OCI-LY7 (cell line): ENCODE measurements around the gene BTBD2. TPM values are rescaled to one million over a fixed set of nuclear protein-coding genes. Genes with fewer than 3 reads are reported as not detected.

ENCODE experiments used
- BruUV-seq: library from RNA; stranded (reverse); fragments of 400-500 nt; replicated peaks from 2 replicates; lab custom pipeline; 2021; lab: Mats Ljungman, UMichigan
- CTCF ChIA-PET: fragments of 300-600 bp; sonication (Branson Sonifier 250); formaldehyde crosslinking; loops from one replicate; lab custom pipeline; 2022; ENCODE audit warnings: antibody characterized with exemption; ENCODE audit not compliant: unreplicated experiment; lab: Charles Lee
- POLR2A ChIA-PET: fragments of 300-600 bp; sonication (Branson Sonifier 250); formaldehyde crosslinking; loops from one replicate; lab custom pipeline; 2022; ENCODE audit warnings: antibody characterized with exemption; lab: Charles Lee
- DNase-seq: peaks from one replicate; pipeline ENCODE4 v3.0.0-alpha.2; 2015; ENCODE audit warnings: low spot score
- H2AFZ ChIP-seq: fragments of 200-600 bp; sonication (generic), shearing (Covaris generic); 2 replicates; pipeline ENCODE4 v1.6.1; 2014; ENCODE audit warnings: mild to moderate bottlenecking, antibody characterized with exemption, low read length, moderate library complexity
- H3K27ac ChIP-seq: fragments of 200-600 bp; sonication (generic); 2 replicates; pipeline ENCODE4 v1.5.1; 2014; ENCODE audit warnings: mixed run types, low read depth, mild to moderate bottlenecking, moderate library complexity, low read length, inconsistent platforms; ENCODE audit not compliant: poor library complexity, severe bottlenecking
- H3K36me3 ChIP-seq: fragments of 200-600 bp; sonication (generic); 2 replicates; pipeline ENCODE4 v1.6.1; 2014; ENCODE audit warnings: mild to moderate bottlenecking, antibody characterized with exemption, low read length, moderate library complexity, mixed read lengths; ENCODE audit not compliant: insufficient read depth
- H3K4me1 ChIP-seq: fragments of 200-600 bp; sonication (generic); 2 replicates; pipeline ENCODE4 v1.5.1; 2014; ENCODE audit warnings: mild to moderate bottlenecking, low read length; ENCODE audit not compliant: insufficient read depth, poor library complexity, severe bottlenecking
- H3K4me2 ChIP-seq: fragments of 200-600 bp; sonication (generic); 2 replicates; pipeline ENCODE4 v1.6.1; 2014; ENCODE audit warnings: mild to moderate bottlenecking, low read length
- H3K4me3 ChIP-seq: fragments of 200-600 bp; sonication (generic); 2 replicates; pipeline ENCODE4 v1.5.1; 2014; ENCODE audit warnings: mild to moderate bottlenecking, low read depth, low read length; ENCODE audit not compliant: poor library complexity, severe bottlenecking
- H3K79me2 ChIP-seq: fragments of 200-600 bp; sonication (generic); 2 replicates; pipeline ENCODE4 v1.6.1; 2016; ENCODE audit warnings: low read depth, mild to moderate bottlenecking, low read length, moderate library complexity, mixed read lengths; ENCODE audit not compliant: insufficient read depth
- H3K9me2 ChIP-seq: fragments of 200-600 bp; sonication (generic); 2 replicates; pipeline ENCODE4 v1.6.1; 2016; ENCODE audit warnings: mild to moderate bottlenecking, low read length, mixed read lengths; ENCODE audit not compliant: insufficient read depth
- H3K9me3 ChIP-seq: fragments of 200-600 bp; sonication (generic); 2 replicates; pipeline ENCODE4 v1.6.1; 2014; ENCODE audit warnings: mild to moderate bottlenecking, mixed run types, low read length, mixed read lengths
- H4K20me1 ChIP-seq: fragments of 200-600 bp; sonication (generic); 2 replicates; pipeline ENCODE4 v1.6.1; 2014; ENCODE audit warnings: mild to moderate bottlenecking, antibody characterized with exemption, low read length, moderate library complexity, mixed read lengths; ENCODE audit not compliant: insufficient read depth
- EZH2phosphoT487 ChIP-seq: fragments of 200-600 bp; sonication (generic); IDR thresholded peaks from 2 replicates; pipeline ENCODE4 v1.6.1; 2018; ENCODE audit warnings: low read depth, borderline replicate concordance, mild to moderate bottlenecking, mixed run types, antibody characterized with exemption, low read length, moderate library complexity, mixed read lengths
- intact Hi-C: fragments of 100-400 bp; cut with micrococcal nuclease; formaldehyde crosslinking; loops from one replicate; pipeline ENCODE4 v1.10.0; 2022; ENCODE audit not compliant: unreplicated experiment
- total RNA-seq, 2 experiments: library from RNA; depleted of rRNA in 1 of 2; stranded (reverse); fragments of >200 nt in 1 of 2; shearing (Covaris generic) in 1 of 2; gene quantifications; 2 replicates each; pipeline ENCODE4 v1.2.3, GENCODE V29; 2014 to 2022
- TF ChIP-seq, protein P1 (sequence below): fragments of 200-600 bp; sonication (generic); conservative IDR thresholded peaks from 2 replicates; pipeline ENCODE4 v1.5.1; 2014; ENCODE audit warnings: mild to moderate bottlenecking, antibody characterized with exemption, low read length, moderate library complexity, mixed read lengths

The BTBD2 gene
- total RNA-seq, 2 experiments from 2014 or later = 53.9 to 91.6 TPM

DNA sequence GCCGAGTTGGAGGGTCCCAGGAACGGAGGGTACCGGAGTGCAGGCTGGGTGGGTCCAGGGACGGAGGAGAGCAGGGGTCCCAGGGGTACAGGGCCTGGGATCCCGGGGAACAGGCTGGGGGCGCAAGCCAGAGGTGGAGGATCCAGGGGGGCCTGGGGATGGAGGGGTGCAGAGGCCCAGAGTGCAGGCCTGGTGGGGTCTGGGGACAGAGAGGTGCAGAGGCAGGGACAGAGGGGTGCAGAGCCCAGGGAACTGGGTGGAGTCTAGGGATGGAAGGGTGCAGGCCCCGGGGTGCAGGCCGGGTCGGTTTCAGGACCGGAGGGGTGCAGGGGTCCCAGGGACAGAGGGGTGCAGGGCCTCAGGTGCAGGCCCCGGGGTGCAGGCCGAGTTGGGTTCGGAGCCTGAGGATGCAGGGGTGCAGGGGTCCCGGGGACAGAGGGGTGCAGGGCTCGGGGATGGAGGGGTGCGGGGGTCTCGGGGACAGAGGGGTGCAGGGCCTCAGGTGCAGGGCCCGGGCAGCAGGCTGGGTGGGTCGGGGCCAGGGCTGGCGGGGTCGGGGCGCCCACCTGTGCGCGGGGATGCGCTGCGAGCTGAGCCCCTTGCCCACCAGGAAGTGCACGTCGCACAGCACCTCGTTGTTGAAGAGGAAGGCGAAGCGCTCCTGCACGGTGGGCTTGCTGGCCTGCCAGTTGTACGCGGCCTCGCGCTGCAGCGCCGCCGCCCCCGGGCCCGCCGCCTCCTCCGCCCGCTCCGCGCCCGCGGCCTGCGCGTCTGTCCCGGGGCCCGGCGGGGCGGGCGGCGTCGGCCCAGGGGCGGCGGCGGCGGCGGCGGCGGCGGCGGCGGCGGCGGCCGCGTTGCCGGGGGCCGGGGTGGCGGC lies 545 bp downstream of the BTBD2 start:
- Histone ChIP-seq H2AFZ (no peak overlapping the region), H3K9me2 (no peaks in the 10 kb centered on the region), H3K4me3 (peak overlapping the region; percentile 72), H3K9me3 (no peaks in the 10 kb centered on the region), H3K27ac (peak overlapping the region; percentile 36), H3K79me2 (peaks cover 19% of the 10 kb centered on the region; the same call in 1 of the 2 replicates), H4K20me1 (no peaks in the 10 kb centered on the region), H3K4me1 (peaks cover 20% of the 10 kb centered on the region), H3K36me3 (peaks cover 21% of the 10 kb centered on the region), H3K4me2 (peak overlapping the region; percentile 87)
- peak; percentile 64 for DNase-seq
- TF ChIP-seq, protein P1, sequence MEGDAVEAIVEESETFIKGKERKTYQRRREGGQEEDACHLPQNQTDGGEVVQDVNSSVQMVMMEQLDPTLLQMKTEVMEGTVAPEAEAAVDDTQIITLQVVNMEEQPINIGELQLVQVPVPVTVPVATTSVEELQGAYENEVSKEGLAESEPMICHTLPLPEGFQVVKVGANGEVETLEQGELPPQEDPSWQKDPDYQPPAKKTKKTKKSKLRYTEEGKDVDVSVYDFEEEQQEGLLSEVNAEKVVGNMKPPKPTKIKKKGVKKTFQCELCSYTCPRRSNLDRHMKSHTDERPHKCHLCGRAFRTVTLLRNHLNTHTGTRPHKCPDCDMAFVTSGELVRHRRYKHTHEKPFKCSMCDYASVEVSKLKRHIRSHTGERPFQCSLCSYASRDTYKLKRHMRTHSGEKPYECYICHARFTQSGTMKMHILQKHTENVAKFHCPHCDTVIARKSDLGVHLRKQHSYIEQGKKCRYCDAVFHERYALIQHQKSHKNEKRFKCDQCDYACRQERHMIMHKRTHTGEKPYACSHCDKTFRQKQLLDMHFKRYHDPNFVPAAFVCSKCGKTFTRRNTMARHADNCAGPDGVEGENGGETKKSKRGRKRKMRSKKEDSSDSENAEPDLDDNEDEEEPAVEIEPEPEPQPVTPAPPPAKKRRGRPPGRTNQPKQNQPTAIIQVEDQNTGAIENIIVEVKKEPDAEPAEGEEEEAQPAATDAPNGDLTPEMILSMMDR = no peak
- TF ChIP-seq EZH2phosphoT487 = no peak
- ChIA-PET CTCF (no interaction called here), POLR2A (no interaction called here)
- no TSS peak for BruUV-seq
- intact Hi-C loops = loop anchor here (5.0 kb wide), 2 partner anchors 118 to 137 kb away; partner anchors contain the start of gene AP3D1

GRCh38 chr19:2014131-2014571 lies 1.4 kb downstream of the BTBD2 start:
- POLR2A ChIA-PET = no interaction called here

More at GRCh38 chr19:2014131-2014571, 1.4 kb downstream of the BTBD2 start:
- Histone ChIP-seq H2AFZ (no peak overlapping the region), H3K79me2 (peaks cover 19% of the 10 kb centered on the region; the same call in 1 of the 2 replicates), H3K4me1 (peaks cover 16% of the 10 kb centered on the region), H3K9me3 (no peaks in the 10 kb centered on the region), H3K36me3 (peaks cover 27% of the 10 kb centered on the region), H3K27ac (no peak overlapping the region), H4K20me1 (no peaks in the 10 kb centered on the region), H3K4me2 (peak overlapping the region; percentile 87), H3K4me3 (peak overlapping the region; percentile 72), H3K9me2 (no peaks in the 10 kb centered on the region)
- TF ChIP-seq EZH2phosphoT487 = no peak
- TF ChIP-seq, protein P1 = no peak
- intact Hi-C loops = no loop called here
- DNase-seq = no peak
- BruUV-seq = no TSS peak
- CTCF ChIA-PET = no interaction called here
